Stimulated activated CD4-positive, alpha-beta T cell treated with anti-CD3 and anti-CD28 coated beads, Interleukin-1b, Interleukin-23, amount 100 ng/mL, for 1 hour (primary cell): ENCODE data around the gene PRDM5.

Experiments used
- DNase-seq, 2 donors: peaks; one replicate each; pipeline ENCODE4 v3.0.0-alpha.2; 2020; ENCODE audit warnings: low read depth in 2 of 2

Gene PRDM5

DNA sequence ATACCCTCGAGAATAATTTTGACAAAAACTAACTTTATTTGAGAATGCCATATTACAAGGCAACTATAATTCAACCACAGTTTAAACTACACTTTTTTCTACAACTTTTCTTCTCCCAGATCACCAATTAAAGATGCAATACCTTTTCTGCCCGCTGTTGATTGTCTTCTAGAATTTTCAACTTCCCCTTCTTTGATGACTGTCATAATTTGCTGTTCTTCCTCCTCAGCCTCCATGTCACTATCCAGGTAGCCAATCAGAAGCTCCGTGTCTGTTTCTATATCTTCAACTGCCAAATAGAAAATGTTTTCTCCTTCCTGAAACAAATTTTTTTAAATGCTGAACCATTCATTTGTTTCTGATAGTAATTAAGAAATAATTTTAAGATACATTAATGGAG is 101.5 kb downstream of the PRDM5 start:
- DNase-seq, result no peak

DNA sequence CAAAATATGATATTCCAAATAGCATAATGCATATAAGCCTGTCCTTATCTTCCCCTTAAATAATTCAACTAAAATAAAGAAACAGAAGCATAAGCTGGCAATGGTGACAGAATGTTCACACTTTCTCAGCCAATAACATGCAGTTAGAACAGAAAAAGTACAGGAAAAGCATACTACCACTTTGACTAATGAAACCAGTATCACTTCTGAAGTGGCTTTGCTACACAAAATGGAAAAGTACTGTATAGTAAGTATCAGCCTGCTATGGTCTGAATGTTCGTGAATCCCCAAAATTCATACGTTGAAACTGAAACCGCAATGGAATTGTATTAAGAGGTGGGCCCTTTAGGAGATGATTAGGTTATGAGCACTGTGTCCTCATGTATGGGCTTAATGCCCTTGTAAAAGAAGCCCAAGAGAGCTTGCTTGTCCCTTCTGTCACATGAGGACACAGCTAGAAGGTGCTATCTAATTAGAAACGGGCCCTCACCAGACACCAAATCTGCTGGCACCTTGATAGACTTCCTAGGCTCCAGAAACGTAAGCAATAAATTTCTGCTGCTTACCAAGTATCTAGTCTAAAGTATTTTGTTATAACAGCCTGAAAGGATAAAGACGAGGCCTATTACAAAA is 102.6 kb downstream of the PRDM5 start:
- DNase-seq, result no peak

DNA sequence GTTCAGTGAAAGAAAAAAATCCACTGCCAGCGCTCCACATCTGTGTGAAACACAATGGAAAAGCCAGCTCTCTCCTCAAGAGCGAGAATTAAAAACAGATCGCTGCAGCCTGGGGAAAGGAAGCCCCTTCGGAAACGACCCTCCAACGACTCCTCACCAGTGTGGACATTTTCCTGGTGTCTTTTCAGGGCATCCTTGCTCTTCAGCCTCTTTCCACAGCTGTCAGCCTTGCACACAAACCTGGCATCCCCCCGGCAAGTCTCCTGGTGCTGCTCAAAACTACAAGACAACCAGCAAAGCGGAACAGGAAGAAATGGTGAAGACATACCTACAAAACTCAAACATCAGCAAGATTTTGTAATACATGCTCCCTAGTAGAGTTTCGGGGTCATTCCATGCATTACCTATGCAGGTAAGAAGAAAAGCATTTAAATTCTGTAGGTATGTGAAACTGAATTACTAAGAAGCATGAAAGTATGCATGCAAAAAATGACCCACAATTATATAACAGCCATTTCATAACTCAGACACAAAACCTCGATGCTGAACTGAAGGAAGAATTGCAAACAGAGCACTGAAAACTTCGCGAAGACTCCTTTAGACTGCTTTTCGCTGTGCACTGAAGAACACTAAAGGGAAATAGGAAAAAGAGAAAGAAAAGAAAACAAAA is 106.1 kb downstream of the PRDM5 start:
- DNase-seq, result no peak

DNA sequence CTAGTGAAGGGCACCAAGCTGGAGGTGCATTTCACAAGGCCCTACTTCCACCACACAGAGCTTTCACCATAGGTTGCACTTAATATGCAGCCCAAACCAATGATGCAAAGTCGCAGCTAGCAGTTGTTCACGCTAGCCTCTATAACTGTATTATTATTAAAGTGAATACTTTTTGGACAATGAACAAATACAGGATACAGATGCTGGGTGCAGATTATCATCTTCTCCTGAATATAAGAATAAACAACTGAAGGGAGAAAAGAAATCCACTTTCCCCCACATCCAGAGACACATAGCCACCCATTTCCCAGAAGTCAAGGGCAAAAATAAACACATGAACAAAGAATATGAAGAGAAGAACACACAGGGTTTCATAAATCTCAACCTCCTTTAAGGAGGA is 107.2 kb downstream of the PRDM5 start:
- no peak for DNase-seq

DNA sequence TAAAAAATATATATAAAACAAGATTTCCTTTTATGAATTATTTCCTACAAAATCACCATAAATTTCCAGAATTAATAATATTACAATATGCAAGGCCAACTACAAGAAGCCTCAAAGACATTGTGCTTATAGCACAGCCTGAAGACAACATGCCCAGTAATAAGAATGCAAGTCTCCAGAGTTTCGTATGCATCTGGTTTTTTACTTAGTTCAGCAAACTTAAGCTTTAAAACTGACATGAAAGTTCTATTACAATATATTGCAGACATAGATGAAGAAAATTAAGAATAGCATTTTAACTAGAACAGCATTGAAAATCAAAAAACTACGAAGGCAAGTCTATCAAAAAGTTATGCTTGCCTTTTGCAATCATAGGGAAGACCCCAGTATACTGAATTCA is 107.6 kb downstream of the PRDM5 start:
- no peak for DNase-seq

DNA sequence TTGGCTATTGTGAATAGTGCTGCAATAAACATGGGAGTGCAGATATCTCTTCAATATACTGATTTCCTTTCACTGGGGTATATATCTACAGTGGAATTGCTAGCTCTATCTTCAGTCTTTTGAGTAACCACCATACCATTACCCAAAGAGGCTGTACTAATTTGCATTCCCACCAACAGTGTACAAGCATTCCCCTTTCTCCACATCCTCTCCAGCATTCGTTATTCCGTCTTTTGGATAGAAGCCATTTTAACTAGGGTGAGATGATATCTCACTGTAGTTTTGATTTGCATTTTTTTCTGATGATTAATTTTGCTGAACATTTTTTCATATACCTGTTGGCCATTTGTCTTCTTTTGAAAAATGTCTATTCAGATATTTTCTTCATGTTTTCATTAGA is 110.3 kb downstream of the PRDM5 start:
- DNase-seq, result no peak

DNA sequence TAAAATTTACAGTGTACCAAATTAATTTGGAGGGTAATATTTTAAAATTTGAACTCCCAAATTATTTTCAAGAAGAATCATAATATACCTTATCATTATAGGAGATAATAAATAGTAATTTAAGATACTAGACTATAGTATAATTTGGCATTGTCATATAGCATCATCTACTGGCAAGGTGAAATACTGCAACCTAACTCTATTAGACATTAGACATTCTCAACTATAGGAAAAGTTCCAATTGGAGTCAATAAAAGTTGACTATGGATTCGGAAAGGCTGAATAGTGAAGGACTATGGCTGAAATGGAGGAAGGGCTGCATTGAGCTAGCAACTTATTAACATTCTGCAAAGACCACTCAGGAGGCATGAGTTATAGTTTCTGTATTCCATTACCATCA is 113.0 kb downstream of the PRDM5 start:
- DNase-seq, result no peak

DNA sequence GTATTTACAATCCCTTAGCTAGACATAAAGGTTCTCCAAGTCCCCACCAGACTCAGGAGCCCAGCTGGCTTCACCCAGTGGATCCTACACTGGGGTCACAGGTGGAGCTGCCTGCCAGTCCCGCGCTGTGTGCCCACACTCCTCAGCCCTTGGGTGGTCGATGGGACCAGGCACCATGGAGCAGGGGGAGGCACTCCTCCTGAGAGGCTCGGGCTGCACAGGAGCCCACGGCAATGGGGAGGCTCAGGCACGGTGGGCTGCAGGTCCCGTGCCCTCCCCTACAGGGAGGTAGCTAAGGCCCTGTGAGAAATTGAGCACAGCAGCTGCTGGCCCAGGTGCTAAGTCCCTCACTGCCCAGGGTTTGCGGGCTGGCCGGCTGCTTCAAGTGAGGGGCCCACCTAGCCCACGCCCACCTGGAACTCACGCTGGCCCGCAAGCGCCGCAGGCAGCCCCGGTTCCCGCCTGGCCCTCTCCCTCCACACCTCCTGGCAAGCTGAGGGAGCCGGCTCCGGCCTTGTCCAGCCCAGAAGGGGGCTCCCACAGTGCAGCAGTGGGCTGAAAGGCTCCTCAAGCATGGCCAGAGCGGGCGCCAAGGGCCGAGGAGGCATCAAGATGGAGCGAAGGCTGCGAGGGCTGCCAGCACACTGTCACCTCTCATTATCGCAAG is 113.9 kb downstream of the PRDM5 start:
- no peak for DNase-seq

DNA sequence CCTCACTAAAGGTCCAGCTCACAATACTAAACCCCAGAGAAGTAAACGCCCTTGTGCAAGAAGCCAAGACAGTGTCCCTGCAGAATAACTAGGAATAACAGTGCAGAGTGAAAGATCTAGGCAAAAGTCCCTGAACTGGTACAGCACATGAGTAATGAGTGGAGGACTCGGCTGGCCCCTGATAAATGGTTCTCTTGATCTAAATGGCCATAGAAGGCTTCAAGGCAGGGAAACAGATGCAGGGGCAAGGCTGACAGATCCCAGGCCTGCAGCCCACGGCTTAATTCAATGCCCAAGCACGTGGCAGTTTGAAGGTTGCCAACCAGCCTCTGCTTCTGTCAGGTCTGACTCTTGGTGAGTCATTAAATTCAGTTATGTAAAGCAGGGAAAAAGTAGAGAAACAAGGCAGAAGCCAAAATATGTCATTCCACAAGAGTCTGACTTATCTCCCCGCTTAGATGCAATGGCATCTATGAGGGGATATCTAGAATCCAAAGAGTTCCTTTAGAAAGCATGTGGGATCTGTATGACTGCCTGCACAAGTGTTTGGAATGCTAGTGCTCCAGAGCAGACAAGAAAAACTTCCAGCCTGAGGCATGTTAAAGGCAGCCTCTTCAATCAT is 121.3 kb downstream of the PRDM5 start:
- no peak for DNase-seq

DNA sequence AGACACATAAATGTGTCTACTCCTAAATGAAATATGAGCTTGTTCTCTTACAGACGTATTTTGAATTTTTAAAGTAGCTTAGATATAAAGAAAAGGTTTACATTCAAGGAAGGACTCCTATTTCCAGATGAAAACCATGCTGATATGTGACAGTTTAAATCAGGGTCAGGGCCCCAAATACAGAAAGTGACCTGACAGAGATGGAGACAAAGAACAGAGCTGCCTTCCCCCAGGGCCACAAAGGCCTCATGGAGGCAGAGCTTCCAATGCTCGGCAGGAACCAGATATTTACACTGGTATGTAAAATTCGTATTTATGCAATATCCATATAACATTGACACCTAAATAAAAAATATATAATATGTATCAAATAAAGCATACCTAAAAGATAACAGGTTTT is 124.0 kb downstream of the PRDM5 start:
- DNase-seq, result no peak

DNA sequence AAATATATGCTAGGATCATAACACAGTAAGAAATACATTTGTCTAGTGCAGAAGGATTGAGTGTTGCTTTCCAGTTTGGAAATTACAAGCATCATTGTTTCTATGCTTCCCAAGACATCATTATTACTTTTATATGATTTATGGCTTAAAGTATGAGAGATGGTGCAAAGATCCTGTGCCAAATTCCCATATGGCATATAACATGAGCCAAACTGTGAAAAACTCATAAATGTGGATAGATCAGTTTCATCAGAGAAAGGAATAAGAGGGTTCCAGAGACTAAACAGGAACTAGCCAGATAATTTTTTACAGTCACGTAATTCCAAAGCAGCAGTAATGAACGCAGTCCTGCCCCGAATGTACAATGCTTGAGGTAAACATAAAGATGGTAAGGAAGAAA is 126.3 kb downstream of the PRDM5 start:
- DNase-seq, result no peak

DNA sequence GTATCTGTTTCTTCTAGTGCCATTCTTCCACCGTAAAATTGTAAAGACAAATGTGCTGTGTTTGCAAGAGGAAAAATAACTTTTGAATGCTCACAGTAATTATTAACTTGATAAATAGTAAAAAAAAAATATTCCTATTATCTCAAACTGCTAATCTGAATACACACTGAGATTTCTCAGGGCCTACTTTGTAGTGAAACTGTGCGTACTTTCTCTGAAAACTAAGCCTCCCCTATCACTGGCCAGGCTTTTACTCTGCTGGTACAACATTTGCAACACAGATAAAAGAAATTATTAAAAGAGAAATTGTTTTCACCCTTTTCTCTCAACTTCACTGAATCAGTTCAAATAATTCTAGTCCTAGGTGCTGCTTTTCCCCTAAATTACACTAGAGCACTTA is 137.3 kb downstream of the PRDM5 start:
- DNase-seq, result no peak

DNA sequence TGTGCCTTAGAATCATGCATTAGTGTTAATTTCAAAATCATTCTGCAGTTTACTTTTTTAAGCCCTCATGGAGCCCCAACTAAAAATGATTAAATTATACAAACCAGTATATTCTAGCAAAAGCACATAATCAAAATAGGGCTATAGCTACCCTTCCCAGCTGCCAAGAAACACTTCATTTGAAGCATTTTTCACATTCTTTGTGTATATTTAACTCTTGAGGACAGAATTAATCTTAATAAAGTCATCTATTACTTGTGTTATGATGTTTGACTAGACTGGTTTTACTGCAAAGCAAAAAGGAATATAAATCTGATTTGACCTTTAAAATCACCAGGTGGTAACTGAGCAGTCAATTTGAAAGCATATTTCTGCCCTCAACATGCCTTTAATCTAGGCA is 145.1 kb downstream of the PRDM5 start:
- no peak for DNase-seq

DNA sequence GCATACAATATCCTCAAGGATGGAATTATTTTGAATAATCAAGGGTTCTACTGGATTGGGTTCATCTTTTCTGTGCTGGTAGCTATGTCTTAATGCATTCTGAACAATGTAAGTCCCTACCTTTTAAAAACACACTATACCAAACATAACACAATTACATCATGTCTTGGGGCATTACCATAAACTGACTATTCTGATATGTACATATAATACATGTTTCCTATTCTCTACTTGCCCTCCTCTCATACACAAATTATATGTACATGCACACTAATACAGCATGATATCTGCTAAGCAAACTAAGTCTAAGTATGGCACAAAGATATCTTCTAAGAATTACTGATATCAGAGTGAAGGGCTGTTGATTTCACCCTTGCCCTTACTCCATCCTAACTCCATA is 147.1 kb downstream of the PRDM5 start:
- DNase-seq, result no peak

DNA sequence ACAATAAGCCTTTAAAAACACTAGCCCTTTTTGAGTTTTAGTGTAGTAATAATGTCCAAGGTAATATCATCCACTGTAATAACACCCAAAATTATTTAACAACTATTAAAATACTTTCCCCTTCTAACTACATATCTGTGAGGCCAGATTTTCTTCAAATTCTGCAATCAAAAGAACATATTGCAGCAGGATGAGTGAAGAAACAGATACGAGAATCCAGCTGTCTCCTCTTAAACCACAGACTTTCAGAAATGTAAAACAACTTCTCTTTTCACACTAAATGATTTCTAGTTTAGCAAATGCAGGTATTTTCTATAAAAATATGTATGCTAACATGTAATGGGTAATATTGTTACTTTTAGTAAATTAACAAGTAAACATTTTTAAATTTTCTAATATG is 148.9 kb downstream of the PRDM5 start:
- no peak for DNase-seq

DNA sequence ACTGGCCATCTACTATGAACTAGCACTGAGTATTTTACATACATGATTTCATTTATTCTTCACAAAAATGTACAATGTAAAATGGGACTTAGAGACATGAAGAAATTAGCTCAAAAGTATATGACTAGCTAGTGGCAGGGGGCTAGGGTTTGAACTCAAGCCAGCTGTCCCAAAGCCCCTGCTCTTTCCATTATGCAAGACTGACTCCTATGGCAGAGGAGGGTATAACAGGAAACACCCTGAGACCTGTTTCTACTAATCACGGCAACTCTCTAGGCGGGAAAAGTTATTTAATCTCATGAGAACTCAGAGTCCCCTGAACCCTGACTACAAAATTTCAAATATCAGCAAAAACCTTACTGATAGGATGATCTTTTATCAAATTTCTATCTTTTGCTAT is 150.6 kb downstream of the PRDM5 start:
- no peak for DNase-seq

DNA sequence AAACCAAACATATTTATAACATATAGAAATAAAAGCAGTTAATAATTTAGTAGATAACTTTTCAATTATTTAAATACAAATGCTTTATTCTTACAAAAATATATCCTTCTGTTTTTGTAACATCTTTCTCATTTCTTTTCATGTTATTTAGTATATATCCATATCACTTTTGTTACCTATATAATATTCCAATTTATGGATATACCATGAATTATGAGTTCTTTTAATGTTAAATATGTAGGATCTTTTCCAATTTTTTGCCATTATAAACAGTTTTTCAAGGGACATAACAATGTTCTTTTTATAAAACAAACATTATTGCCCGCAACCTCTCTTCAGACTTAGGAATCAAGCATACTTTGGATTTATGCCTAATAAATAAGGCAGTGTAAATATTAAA is 151.6 kb downstream of the PRDM5 start:
- no peak for DNase-seq

DNA sequence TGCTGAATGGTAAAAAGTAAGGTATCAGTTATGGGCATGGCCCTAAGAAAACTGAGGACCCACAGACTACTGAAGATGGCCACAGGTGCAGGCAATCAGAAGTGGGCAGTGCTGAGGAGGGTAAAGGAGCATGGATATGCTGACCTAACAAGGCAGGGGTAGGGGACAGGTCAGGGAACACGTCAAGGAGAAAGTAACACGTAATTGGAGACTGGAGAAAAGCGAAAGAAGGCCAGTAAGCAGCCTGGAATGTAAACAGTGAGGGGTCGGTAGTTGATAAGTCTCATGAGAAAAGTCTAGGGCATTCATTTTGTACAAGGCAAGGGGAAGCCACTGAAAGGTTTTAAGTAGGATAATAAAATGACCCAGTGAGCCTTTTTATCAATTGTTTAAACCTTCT is 153.3 kb downstream of the PRDM5 start:
- no peak for DNase-seq

DNA sequence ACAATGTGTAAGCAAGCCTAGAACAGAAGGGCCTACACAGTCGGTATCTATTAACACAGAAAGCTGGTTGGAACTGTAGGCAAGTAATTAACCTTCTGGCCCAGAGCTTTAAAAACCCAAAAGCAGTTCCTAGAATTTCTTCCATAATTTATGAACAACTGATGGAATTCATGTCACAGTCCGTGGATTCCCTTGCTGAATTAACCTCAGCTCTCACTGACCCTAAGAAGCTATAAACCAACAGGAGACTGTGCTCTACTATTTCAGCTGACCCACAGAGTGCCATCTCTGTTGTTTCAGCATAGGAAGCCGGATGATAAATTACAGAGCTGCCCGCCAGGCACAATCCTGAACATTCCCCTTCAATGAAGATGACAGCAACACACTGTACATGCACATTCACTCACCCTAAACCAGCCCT is 157.3 kb downstream of the PRDM5 start:
- no peak for DNase-seq

DNA sequence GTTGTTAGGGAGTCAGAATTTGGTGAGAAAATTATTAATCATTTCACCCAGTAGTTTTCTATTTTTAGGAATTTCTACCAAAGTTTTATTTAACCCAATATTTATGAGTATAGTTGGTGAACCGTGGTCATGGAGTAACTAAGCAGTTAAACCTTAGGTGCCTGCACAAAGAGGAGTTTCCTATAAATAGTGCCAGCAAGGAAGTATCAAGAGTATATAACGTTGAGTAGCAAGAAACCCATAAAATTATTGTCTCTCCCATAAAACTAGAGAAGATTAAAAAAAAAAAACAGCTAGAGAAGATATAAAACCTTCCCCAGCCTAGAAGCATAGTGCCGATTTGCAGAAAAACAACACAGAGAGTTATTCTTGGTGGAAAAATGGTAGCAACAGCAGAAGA is 158.9 kb downstream of the PRDM5 start:
- no peak for DNase-seq

DNA sequence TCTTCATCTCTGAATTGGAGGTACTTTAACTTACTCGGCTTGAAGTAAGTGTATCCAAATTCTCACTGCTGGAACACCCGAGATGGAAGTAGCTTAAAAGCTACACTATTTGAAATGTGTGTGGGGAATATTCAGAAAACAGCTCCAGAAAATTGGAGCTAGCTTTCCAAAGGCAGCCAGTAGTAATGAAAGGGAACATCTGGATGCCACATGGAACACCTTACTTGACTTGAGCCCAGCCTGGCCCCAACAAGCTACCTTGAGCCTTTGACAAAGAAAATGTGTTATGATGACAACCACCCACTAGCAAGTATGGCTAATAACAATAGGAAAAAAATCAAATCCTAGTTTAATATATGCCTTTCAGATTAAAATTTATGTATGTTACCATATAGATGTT is 161.5 kb downstream of the PRDM5 start:
- DNase-seq, result no peak

DNA sequence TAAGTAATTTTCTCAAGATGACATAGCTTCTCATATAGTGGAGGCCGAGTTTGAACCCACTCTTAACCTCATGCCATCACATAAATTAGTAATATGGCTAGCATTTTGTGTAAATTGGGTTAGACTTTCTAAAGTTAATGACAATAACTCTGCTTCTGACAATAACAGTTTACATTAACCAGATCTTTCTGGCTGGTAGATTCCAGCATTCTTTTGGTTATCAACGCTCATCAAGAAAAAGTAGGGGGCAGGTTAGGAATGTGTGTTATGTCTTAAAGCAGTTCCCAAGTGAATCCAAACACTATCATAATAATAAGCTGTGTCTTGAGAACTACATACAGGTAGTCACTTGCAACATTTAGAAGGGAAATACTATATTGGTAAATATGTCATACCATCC is 162.5 kb downstream of the PRDM5 start:
- no peak for DNase-seq

DNA sequence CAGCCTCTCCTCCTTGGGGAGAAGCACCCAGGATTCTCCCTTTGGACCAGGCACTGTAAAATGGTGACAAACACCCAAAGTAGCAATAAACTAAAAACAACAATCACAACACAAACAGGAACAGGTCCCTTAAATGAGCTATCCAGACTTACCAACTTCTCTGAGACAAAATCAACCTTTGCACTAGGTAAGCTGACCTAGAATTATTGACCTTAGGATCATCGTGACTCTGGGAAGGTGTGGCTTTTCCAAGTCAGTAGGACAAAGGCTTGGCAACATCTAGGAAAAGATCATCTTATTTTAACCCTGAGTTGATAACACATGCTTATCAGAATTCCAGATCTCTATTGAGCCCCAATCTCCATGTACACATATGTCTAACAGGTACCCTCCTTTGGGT is 166.7 kb downstream of the PRDM5 start:
- DNase-seq, result no peak
